Spleen (tissue), 11 donors: ENCODE measurements around the gene TRMT2A. TPM values are rescaled to one million over a fixed set of nuclear protein-coding genes. Genes with fewer than 3 reads are reported as not detected.
A peak's percentile ranks its signal among the peaks of the same experiment; 100 is the strongest.

Experiments used
- DNase-seq: peaks from one replicate; pipeline ENCODE4 v3.0.0-alpha.2; 2020
- H3K27ac ChIP-seq, 8 donors: fragments of 200-600 bp; sonication (generic) in 7 of 8; 1 replicate in 4 of 8; 2 replicates in 4 of 8; pipeline versions ENCODE4 v1.5.0 to v1.8.0; 2016 to 2021; ENCODE audit warnings: inconsistent platforms in 4 of 8, mild to moderate bottlenecking in 4 of 8, moderate library complexity in 1 of 8
- H3K27me3 ChIP-seq, 7 donors: fragments of 200-600 bp; sonication (generic) in 6 of 7; replicated peaks in 1 of 7; 1 replicate in 4 of 7; 2 replicates in 3 of 7; pipeline versions ENCODE4 v1.5.0 to v1.8.0; 2016 to 2021; ENCODE audit warnings: inconsistent platforms in 3 of 7, mild to moderate bottlenecking in 1 of 7
- H3K36me3 ChIP-seq, 6 donors: fragments of 200-600 bp; sonication (generic) in 5 of 6; 1 replicate in 4 of 6; 2 replicates in 2 of 6; pipeline versions ENCODE4 v1.5.0 to v1.8.0; 2016 to 2021; ENCODE audit warnings: inconsistent platforms in 2 of 6
- H3K4me1 ChIP-seq, 6 donors: fragments of 200-600 bp; sonication (generic) in 5 of 6; 1 replicate in 3 of 6; 2 replicates in 3 of 6; pipeline versions ENCODE4 v1.5.0 to v1.8.0; 2016 to 2021; ENCODE audit warnings: inconsistent platforms in 3 of 6
- H3K4me3 ChIP-seq, 8 donors: fragments of 200-600 bp; sonication (generic) in 7 of 8; 1 replicate in 4 of 8; 2 replicates in 4 of 8; pipeline versions ENCODE4 v1.5.0 to v1.8.0; 2016 to 2021; ENCODE audit warnings: inconsistent platforms in 4 of 8, mild to moderate bottlenecking in 4 of 8, moderate library complexity in 2 of 8
- H3K9me3 ChIP-seq, 8 donors: fragments of 200-600 bp; sonication (generic) in 7 of 8; 1 replicate in 4 of 8; 2 replicates in 4 of 8; pipeline versions ENCODE4 v1.5.0 to v1.8.0; 2016 to 2021; ENCODE audit warnings: inconsistent platforms in 4 of 8
- CTCF ChIP-seq, 11 experiments: fragments of 200-600 bp in 7 of 11; fragments of 450-650 bp in 4 of 11; sonication (generic) in 4 of 11; IDR thresholded peaks in 8 of 11; conservative IDR thresholded peaks in 3 of 11; 1 replicate in 7 of 11; 2 replicates in 4 of 11; pipeline versions ENCODE4 v1.4.0 to v1.8.0; 2016 to 2021; ENCODE audit warnings: antibody characterized with exemption in 11 of 11, inconsistent platforms in 4 of 11, mild to moderate bottlenecking in 1 of 11
- POLR2A ChIP-seq, 3 donors: fragments of 450-650 bp; IDR thresholded peaks; one replicate each; pipeline ENCODE4 v1.5.1; 2017; ENCODE audit warnings: antibody characterized with exemption in 3 of 3, mild to moderate bottlenecking in 1 of 3
- POLR2AphosphoS5 ChIP-seq, 3 donors: sonication (generic); formaldehyde crosslinking; IDR thresholded peaks; one replicate each; pipeline ENCODE4 v1.5.1; 2017; ENCODE audit warnings: antibody characterized with exemption in 3 of 3
- WGBS, 5 donors: extraction: QIAGEN DNeasy Blood & Tissue Kit in 3 of 5; methylation state at CpG; one replicate each; pipeline versions ENCODE4 v1.1.5 to v1.1.7; 2013 to 2018; 5-methylcytosine and 5-hydroxymethylcytosine counted together
- intact Hi-C: fragments of 100-400 bp; cut with DNase I; formaldehyde crosslinking; loops from one replicate; pipeline ENCODE4 v1.15.0; 2023; ENCODE audit warnings: low total_unique reads
- polyA plus RNA-seq, 3 donors: library from polyadenylated mRNA; stranded (reverse); fragments of 200-250 nt; gene quantifications; one replicate each; pipeline ENCODE4 v1.2.1, GENCODE V29; 2013
- total RNA-seq, 7 donors: library from RNA; depleted of rRNA in 3 of 7; stranded (reverse); fragments of >200 nt in 3 of 7; fragmentation: NEBNext Ultra II Directional in 4 of 7; extraction: Animal tissue kit (Norgen Biotek cat#: 25700) in 4 of 7; gene quantifications; one replicate each; pipeline versions ENCODE4 v1.1.0 to v1.2.1, GENCODE V29; 2016 to 2021
- donor health status: healthy with polysubstance abuse.
- donor health status: DM: no; HTN: no; CAD: no; lungs with moderate emphysema.
- donor health status: DM: no; HTN: no; CAD: no.
- donor health status: Bipolar disorder and iron deficiency.
- donor health status: healthy.
- donor health status: DM: no; HTN: no; CAD: no.
- donor health status: DM: yes; HTN: yes; CAD: no.

TRMT2A gene
- total and polyA plus RNA-seq, 10 donors, result 70.4 to 142 (median 79.5) TPM

GRCh38 chr22:20146777-20147176 is 29.8 kb upstream of the TRMT2A start:
- no peak for DNase-seq
- 63 to 90% (median 77%) methylated on average over 15 to 22 of the region's 22 CpGs for WGBS, 5 donors
- Histone ChIP-seq H3K9me3 (no peaks in the 10 kb centered on the region), H3K4me3 (no peak overlapping the region), H3K27ac (no peak overlapping the region), H3K36me3 (peaks cover 0 to 42% (median 15%) of the 10 kb centered on the region in 6 donors), H3K4me1 (peaks cover 0 to 9% (median 0%) of the 10 kb centered on the region in 6 donors), H3K27me3 (no peaks in the 10 kb centered on the region)
- intact Hi-C loops, result no loop called here
- TF ChIP-seq POLR2A (IDR thresholded peaks at IDR 0.05) (no peak), POLR2AphosphoS5 (IDR thresholded peaks at IDR 0.05) (no peak), CTCF (IDR thresholded peaks at IDR 0.05 in 8 of 11, conservative IDR thresholded peaks at IDR 0.05 in 3 of 11) (no peak)

GRCh38 chr22:20145832-20146223 is 28.8 kb upstream of the TRMT2A start:
- H3K9me3 ChIP-seq, result no peaks in the 10 kb centered on the region
- 88 to 94% (median 92%) methylated on average over 11 to 21 of the region's 21 CpGs for WGBS, 5 donors
- peaks cover 0 to 9% (median 0%) of the 10 kb centered on the region in 6 donors for H3K4me1 ChIP-seq
- intact Hi-C loops, result no loop called here
- DNase-seq, result no peak
- TF ChIP-seq POLR2AphosphoS5 (IDR thresholded peaks at IDR 0.05), result peak in 1 of 3 donors; percentile 9
- no peak for TF ChIP-seq CTCF (IDR thresholded peaks at IDR 0.05 in 8 of 11, conservative IDR thresholded peaks at IDR 0.05 in 3 of 11)
- H3K27me3 ChIP-seq, result no peaks in the 10 kb centered on the region
- H3K36me3 ChIP-seq, result peaks cover 0 to 51% (median 15%) of the 10 kb centered on the region in 6 donors
- H3K4me3 ChIP-seq, result no peak overlapping the region
- H3K27ac ChIP-seq, result no peak overlapping the region

GRCh38 chr22:20145206-20145831 is 28.3 kb upstream of the TRMT2A start:
- DNase-seq, result no peak
- TF ChIP-seq POLR2A (IDR thresholded peaks at IDR 0.05) (no peak), POLR2AphosphoS5 (IDR thresholded peaks at IDR 0.05) (no peak), CTCF (IDR thresholded peaks at IDR 0.05 in 8 of 11, conservative IDR thresholded peaks at IDR 0.05 in 3 of 11) (no peak)
- intact Hi-C loops, result no loop called here
- H3K36me3 ChIP-seq, result peaks cover 0 to 56% (median 16%) of the 10 kb centered on the region in 6 donors
- H3K4me3 ChIP-seq, result no peak overlapping the region
- H3K27me3 ChIP-seq, result no peaks in the 10 kb centered on the region
- H3K9me3 ChIP-seq, result no peaks in the 10 kb centered on the region
- no peak overlapping the region for H3K27ac ChIP-seq
- 91 to 96% (median 93%) methylated on average over 4 to 22 of the region's 22 CpGs for whole genome bisulfite sequencing, 5 donors
- H3K4me1 ChIP-seq, result peaks cover 0 to 9% (median 0%) of the 10 kb centered on the region in 6 donors

- DNase-seq, result no peak
- Histone ChIP-seq H3K27me3 (no peaks in the 10 kb centered on the region), H3K27ac (no peak overlapping the region), H3K4me1 (peaks cover 0 to 9% (median 0%) of the 10 kb centered on the region in 6 donors), H3K4me3 (no peak overlapping the region), H3K36me3 (peaks cover 0 to 69% (median 22%) of the 10 kb centered on the region in 6 donors), H3K9me3 (no peaks in the 10 kb centered on the region)
- intact Hi-C loops, result no loop called here
- TF ChIP-seq CTCF (IDR thresholded peaks at IDR 0.05 in 8 of 11, conservative IDR thresholded peaks at IDR 0.05 in 3 of 11) (no peak), POLR2A (IDR thresholded peaks at IDR 0.05) (no peak), POLR2AphosphoS5 (IDR thresholded peaks at IDR 0.05) (no peak)
- 88 to 98% (median 90%) methylated on average over 7 to 19 of the region's 19 CpGs for WGBS, 5 donors
These were observed 27.0 kb upstream of the TRMT2A start for GRCh38 chr22:20143883-20144665.
